Activated B cell treated with CpG ODN at 0.5 μM for 24 hours (primary cell): ENCODE results near the gene SLC22A2. TPM values are rescaled to one million over a fixed set of nuclear protein-coding genes. Genes with fewer than 3 reads are reported as not detected.

Experiments used
- ATAC-seq: fragments of 200-7000 bp; cut with Tn5 transposase; one replicate; pipeline ENCODE4 v1.10.0; 2021; ENCODE audit warnings: low read depth, mild to moderate bottlenecking, moderate library complexity
- CTCF ChIA-PET: fragments of 350-600 bp; sonication (Branson Sonifier 250); formaldehyde crosslinking; loops from one replicate; lab custom pipeline; 2021; ENCODE audit warnings: antibody characterized with exemption; lab: Charles Lee
- POLR2A ChIA-PET: fragments of 350-600 bp; sonication (Branson Sonifier 250); formaldehyde crosslinking; loops from one replicate; lab custom pipeline; 2021; ENCODE audit warnings: antibody characterized with exemption; lab: Charles Lee
- DNase-seq: peaks from one replicate; pipeline ENCODE4 v3.0.0; 2022
- H3K27ac Mint-ChIP-seq: one replicate; pipeline ENCODE4 v1.8.0; 2020; ENCODE audit warnings: mixed read lengths
- H3K27me3 Mint-ChIP-seq: one replicate; pipeline ENCODE4 v1.8.0; 2021; ENCODE audit warnings: mixed read lengths
- H3K36me3 Mint-ChIP-seq: one replicate; pipeline ENCODE4 v1.8.0; 2021; ENCODE audit warnings: low read depth, mixed read lengths
- H3K4me1 Mint-ChIP-seq: one replicate; pipeline ENCODE4 v1.8.0; 2021; ENCODE audit warnings: mixed read lengths
- H3K4me3 Mint-ChIP-seq: one replicate; pipeline ENCODE4 v1.8.0; 2020; ENCODE audit warnings: mild to moderate bottlenecking, mixed read lengths
- H3K9me3 Mint-ChIP-seq: one replicate; pipeline ENCODE4 v1.8.0; 2020; ENCODE audit warnings: mixed read lengths
- CTCF ChIP-seq: fragments of 200-600 bp; IDR thresholded peaks from one replicate; pipeline ENCODE4 v1.8.0; 2022; ENCODE audit warnings: antibody characterized with exemption, mild to moderate bottlenecking
- intact Hi-C: fragments of 100-400 bp; cut with micrococcal nuclease; formaldehyde crosslinking; loops from one replicate; pipeline ENCODE4 v1.15.1; 2024
- total RNA-seq: library from RNA; stranded (reverse); gene quantifications from 2 replicates; pipeline ENCODE4 v1.2.3, GENCODE V29; 2022

SLC22A2 gene
- total RNA-seq, 1 donor from 2014 or later = not detected

GRCh38 chr6:160252073-160252813 is 6.4 kb downstream of the SLC22A2 start:
- Mint-ChIP-seq H3K27ac (no peak overlapping the region), H3K4me3 (no peak overlapping the region), H3K9me3 (no peaks in the 10 kb centered on the region), H3K4me1 (no peaks in the 10 kb centered on the region), H3K27me3 (peaks cover 8% of the 10 kb centered on the region), H3K36me3 (no peaks in the 10 kb centered on the region)
- ChIA-PET POLR2A (no interaction called here), CTCF (interaction anchor here (0.6 kb wide), 1 partner anchor 25 kb away, joined by 3 read pairs; no protein-coding TSS in a partner anchor)
- no peak for DNase-seq
- ATAC-seq = no peak
- intact Hi-C loops = no loop called here
- no peak for TF ChIP-seq CTCF

- ATAC-seq (no peak), DNase-seq (no peak)
- ChIA-PET CTCF (no interaction called here), POLR2A (no interaction called here)
- Mint-ChIP-seq H3K4me3 (no peak overlapping the region), H3K27me3 (peaks cover 8% of the 10 kb centered on the region), H3K36me3 (no peaks in the 10 kb centered on the region), H3K4me1 (no peaks in the 10 kb centered on the region), H3K9me3 (no peaks in the 10 kb centered on the region), H3K27ac (no peak overlapping the region)
- intact Hi-C loops = no loop called here
- no peak for TF ChIP-seq CTCF
Measured at GRCh38 chr6:160249671-160250070, 8.9 kb downstream of the SLC22A2 start.

- Mint-ChIP-seq H3K4me1 (no peaks in the 10 kb centered on the region), H3K36me3 (no peaks in the 10 kb centered on the region), H3K27ac (no peak overlapping the region), H3K27me3 (peaks cover 3% of the 10 kb centered on the region), H3K9me3 (no peaks in the 10 kb centered on the region), H3K4me3 (no peak overlapping the region)
- no peak for ATAC-seq
- intact Hi-C loops = no loop called here
- TF ChIP-seq CTCF = no peak
- POLR2A ChIA-PET = no interaction called here
- CTCF ChIA-PET = no interaction called here
- no peak for DNase-seq
Measured at GRCh38 chr6:160248538-160248937, 10.1 kb downstream of the SLC22A2 start.

GRCh38 chr6:160247457-160247883 is 11.2 kb downstream of the SLC22A2 start:
- Mint-ChIP-seq H3K27me3 (peaks cover 3% of the 10 kb centered on the region), H3K27ac (no peak overlapping the region), H3K36me3 (no peaks in the 10 kb centered on the region), H3K4me1 (no peaks in the 10 kb centered on the region), H3K9me3 (no peaks in the 10 kb centered on the region), H3K4me3 (no peak overlapping the region)
- ChIA-PET CTCF (no interaction called here), POLR2A (no interaction called here)
- ATAC-seq = no peak
- TF ChIP-seq CTCF = no peak
- intact Hi-C loops = no loop called here
- DNase-seq = no peak

- Mint-ChIP-seq H3K36me3 (no peaks in the 10 kb centered on the region), H3K9me3 (peaks cover 14% of the 10 kb centered on the region), H3K4me1 (no peaks in the 10 kb centered on the region), H3K27ac (no peak overlapping the region), H3K4me3 (no peak overlapping the region), H3K27me3 (peaks cover 8% of the 10 kb centered on the region)
- DNase-seq (no peak), ATAC-seq (no peak)
- no peak for TF ChIP-seq CTCF
- intact Hi-C loops = no loop called here
- ChIA-PET POLR2A (no interaction called here), CTCF (no interaction called here)
Measured at GRCh38 chr6:160240691-160241084, 17.9 kb downstream of the SLC22A2 start.
